Activated effector memory CD4-positive, alpha-beta T cell treated with anti-CD3 and anti-CD28 coated beads, Interleukin-2, amount 50 U/mL, for 16 hours (primary cell): ENCODE results near the gene TSPOAP1.

Experiments
- DNase-seq: peaks from one replicate; pipeline ENCODE4 v3.0.0-alpha.2; 2020

Gene TSPOAP1

GRCh38 chr17:58327363-58328194 is 1.0 kb downstream of the TSPOAP1 start:
- DNase-seq = peak; percentile 72

- DNase-seq = no peak
Measured at GRCh38 chr17:58326609-58327362, 1.8 kb downstream of the TSPOAP1 start.

- no peak for DNase-seq
Measured at GRCh38 chr17:58325976-58326468, 2.6 kb downstream of the TSPOAP1 start.

GRCh38 chr17:58325289-58325726 is 3.3 kb downstream of the TSPOAP1 start:
- DNase-seq = no peak

GRCh38 chr17:58324409-58325288 is 3.9 kb downstream of the TSPOAP1 start:
- no peak for DNase-seq

- DNase-seq = no peak
Measured at GRCh38 chr17:58324056-58324408, 4.6 kb downstream of the TSPOAP1 start.

GRCh38 chr17:58323366-58324055 is 5.1 kb downstream of the TSPOAP1 start:
- no peak for DNase-seq

- DNase-seq = no peak
Measured at GRCh38 chr17:58322581-58323185, 5.9 kb downstream of the TSPOAP1 start.

GRCh38 chr17:58321571-58322525 is 6.7 kb downstream of the TSPOAP1 start:
- no peak for DNase-seq

- no peak for DNase-seq
Measured at GRCh38 chr17:58320570-58321323, 7.8 kb downstream of the TSPOAP1 start.

- peak; percentile 53 for DNase-seq
Measured at GRCh38 chr17:58320163-58320558, 8.4 kb downstream of the TSPOAP1 start.

GRCh38 chr17:58319173-58320162 is 9.1 kb downstream of the TSPOAP1 start:
- DNase-seq = peak; percentile 60

- peak; percentile 58 for DNase-seq
Measured at GRCh38 chr17:58318627-58319172, 9.9 kb downstream of the TSPOAP1 start.

GRCh38 chr17:58318065-58318481 is 10.5 kb downstream of the TSPOAP1 start:
- peak; percentile 61 for DNase-seq

- DNase-seq = peak; percentile 89
Measured at GRCh38 chr17:58317421-58318064, 11.1 kb downstream of the TSPOAP1 start.

GRCh38 chr17:58316260-58316960 is 12.2 kb downstream of the TSPOAP1 start:
- peak; percentile 61 for DNase-seq

GRCh38 chr17:58315750-58316149 is 12.8 kb downstream of the TSPOAP1 start:
- no peak for DNase-seq
